DMS114 treated with DMSO at 0.1 percent for 48 hours (cell line): ENCODE results near the gene COMMD4.
"Not testable (repeated sequence)": the region's sequence is repeated elsewhere in the genome, so short reads cannot be mapped to it uniquely, and the experiment has no call there.

Experiments
- DNase-seq: peaks from one replicate; lab custom pipeline; 2025; ENCODE audit not compliant: unreplicated experiment; lab: John Stamatoyannopoulos, UW

Gene COMMD4

GRCh38 chr15:75329571-75329970 is 6.3 kb upstream of the COMMD4 start:
- DNase-seq, result no peak

GRCh38 chr15:75332093-75332492 is 3.8 kb upstream of the COMMD4 start:
- DNase-seq, result not testable (repeated sequence)

DNA sequence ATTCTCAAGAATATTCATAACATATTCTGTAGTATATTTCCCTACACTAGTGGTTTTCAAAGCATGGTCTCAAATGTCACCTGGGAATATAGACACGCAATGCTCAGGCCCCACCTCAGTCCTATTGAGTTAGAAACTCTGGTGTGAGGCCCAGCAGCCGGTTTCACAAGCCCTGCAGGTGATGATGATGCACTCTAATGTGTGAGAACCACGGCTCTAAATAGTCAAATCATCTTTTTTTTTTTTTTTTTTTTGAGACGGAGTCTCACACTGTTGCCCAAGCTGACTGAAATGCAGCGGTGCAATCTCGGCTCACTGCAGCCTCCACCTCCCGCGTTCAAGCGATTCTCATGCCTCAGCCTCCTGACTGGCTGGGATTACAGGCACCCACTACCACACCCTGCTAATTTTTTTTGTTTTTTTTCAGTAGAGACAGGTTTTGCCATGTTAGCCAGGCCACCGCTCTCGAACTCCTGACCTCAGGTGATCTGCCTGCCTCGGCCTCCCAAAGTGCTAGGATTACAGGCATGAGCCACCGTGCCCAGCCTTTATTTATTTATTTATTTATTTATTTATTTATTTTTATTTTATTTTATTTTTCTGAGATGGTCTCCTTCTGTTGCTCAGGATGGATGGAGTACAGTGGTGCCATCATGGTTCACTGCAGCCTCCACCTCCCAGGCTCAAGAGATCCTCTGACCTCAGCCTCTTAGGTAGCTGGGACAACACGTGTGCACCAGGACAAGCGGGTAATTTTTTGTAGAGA is 2.0 kb upstream of the COMMD4 start:
- DNase-seq, result not testable (repeated sequence)

GRCh38 chr15:75335313-75335704 is 554 bp upstream of the COMMD4 start:
- DNase-seq, result no peak

GRCh38 chr15:75338661-75339240 is 2.9 kb downstream of the COMMD4 start:
- no peak for DNase-seq

DNA sequence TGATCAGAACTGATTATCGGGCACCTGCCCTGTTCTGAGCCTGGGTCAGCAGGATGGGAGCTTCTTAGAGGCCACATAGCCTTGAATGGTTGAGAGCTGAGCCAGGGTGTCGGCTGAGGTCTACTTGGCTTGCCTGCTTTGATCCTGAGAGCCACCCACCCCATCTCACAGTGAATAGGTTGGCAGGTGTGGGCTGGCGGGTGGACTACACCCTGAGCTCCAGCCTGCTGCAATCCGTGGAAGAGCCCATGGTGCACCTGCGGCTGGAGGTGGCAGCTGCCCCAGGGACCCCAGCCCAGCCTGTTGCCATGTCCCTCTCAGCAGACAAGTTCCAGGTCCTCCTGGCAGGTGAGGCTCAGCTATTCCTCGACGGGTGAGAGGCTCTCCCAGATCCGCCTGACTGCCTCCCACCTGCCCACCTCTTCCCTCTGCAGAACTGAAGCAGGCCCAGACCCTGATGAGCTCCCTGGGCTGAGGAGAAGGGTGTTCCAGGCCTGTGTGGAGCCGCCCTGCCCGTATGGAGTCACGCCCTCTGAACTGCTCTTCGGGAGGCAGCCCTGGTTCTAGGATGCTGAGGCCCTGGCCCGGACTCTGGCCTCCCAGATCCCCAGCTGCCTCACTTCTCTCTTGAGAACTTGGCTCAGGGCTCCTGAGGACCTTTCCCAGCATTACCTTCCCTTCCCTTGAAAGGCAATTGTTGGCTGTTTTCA is 3.8 kb downstream of the COMMD4 start:
- no peak for DNase-seq

DNA sequence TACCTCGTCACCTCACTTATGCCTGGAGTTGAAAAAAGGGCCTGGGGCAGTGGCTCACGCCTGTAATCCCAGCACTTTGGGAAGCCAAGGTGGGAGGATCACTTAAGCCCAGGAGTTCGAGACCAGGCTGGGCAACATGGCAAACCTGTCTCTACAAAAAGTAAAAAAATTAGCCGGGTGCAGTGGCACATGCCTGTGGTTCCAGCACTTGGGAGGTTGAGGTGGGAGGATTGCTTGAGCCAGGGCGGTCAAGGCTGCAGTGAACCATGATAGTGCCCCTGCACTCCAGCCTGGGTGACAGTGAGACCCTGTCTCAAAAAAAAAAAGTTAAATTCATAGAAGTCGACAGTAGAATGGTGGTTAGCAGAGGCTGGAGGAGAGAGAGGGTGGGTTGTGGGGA is 6.4 kb downstream of the COMMD4 start:
- DNase-seq, result no peak

GRCh38 chr15:75343953-75344352 is 8.1 kb downstream of the COMMD4 start:
- not testable (repeated sequence) for DNase-seq

- DNase-seq, result peak; percentile 32
Observed at GRCh38 chr15:75346796-75347221, 10.9 kb downstream of the COMMD4 start, which contains the start of gene NEIL1. Gene NEIL1 (plus strand): TSS chr15:75347039. CDS start chr15:75348906, 1,867 bp downstream.

- DNase-seq, result peak; percentile 28
Observed at GRCh38 chr15:75347222-75348033, 11.6 kb downstream of the COMMD4 start.

- DNase-seq, result no peak
Observed at GRCh38 chr15:75348034-75348561, 12.2 kb downstream of the COMMD4 start.

- no peak for DNase-seq
Observed at GRCh38 chr15:75348562-75349350, 12.9 kb downstream of the COMMD4 start.

GRCh38 chr15:75349351-75349669 is 13.4 kb downstream of the COMMD4 start:
- not testable (repeated sequence) for DNase-seq

- no peak for DNase-seq
Observed at GRCh38 chr15:75349851-75350588, 14.2 kb downstream of the COMMD4 start.

- no peak for DNase-seq
Observed at GRCh38 chr15:75350601-75351361, 14.9 kb downstream of the COMMD4 start.

DNA sequence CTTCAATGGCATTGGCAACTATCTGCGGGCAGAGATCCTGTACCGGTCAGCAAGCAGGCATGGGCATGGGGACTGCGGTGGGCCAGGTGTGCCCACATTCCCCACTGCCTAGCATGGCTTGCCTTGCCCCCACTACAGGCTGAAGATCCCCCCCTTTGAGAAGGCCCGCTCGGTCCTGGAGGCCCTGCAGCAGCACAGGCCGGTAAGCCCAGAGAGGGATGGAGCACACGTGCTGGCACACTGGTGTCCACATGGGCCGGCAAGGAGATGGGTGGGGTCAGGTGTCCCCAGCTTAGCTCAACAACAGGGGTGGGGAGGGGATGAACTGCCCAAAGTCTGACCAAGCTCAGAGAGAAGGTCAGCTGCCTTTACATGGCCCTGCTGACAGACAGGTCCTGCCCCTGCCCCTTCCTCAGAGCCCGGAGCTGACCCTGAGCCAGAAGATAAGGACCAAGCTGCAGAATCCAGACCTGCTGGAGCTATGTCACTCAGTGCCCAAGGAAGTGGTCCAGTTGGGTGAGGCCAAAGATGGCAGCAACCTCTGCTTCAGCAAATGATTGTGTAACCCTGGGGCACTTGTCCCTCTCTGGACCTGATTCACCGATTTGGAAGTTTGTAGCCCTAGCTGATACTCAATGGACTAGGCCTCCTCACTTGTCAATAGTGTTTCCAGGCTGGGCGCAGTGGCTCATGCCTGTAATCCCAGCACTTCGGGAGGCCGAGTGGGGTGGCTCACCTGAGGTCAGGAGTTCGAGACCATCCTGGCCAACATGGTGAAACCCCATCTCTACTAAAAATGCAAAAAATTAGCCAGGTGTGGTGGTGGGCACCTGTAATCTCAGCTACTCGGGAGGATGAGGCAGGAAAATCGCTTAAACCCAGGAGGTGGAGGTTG is 16.6 kb downstream of the COMMD4 start:
- no peak for DNase-seq

DNA sequence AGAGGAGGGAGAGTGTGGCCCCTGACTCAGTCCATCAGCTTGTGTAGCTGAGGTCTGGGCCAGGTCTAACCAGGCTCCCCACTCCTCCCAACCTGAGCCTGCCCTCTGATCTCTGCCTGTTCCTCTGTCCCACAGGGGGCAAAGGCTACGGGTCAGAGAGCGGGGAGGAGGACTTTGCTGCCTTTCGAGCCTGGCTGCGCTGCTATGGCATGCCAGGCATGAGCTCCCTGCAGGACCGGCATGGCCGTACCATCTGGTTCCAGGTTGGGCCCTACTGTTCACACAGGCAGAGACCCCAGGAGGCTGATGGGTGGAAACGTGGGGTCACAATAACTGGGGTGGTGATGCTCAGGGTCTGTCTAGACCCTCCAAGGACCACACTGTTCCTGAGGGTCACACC is 17.7 kb downstream of the COMMD4 start:
- DNase-seq, result no peak

DNA sequence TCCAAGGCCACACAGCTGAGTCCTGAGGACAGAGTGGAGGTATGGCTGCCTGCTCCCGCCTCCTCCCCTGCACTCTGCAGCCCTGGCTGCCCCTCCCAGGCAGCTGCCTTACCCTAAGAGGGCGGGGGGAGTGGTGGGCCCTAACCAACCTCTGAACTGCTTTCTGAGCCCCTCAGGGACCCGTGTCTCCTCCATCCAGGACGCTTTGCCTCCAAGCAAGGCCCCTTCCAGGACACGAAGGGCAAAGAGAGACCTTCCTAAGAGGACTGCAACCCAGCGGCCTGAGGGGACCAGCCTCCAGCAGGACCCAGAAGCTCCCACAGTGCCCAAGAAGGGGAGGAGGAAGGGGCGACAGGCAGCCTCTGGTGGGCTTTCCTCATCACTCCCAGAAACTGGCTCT is 18.6 kb downstream of the COMMD4 start:
- DNase-seq, result no peak
